Neural cell (in vitro differentiated cells): ENCODE results near the gene STRA6. TPM values are rescaled to one million over a fixed set of nuclear protein-coding genes. Genes with fewer than 3 reads are reported as not detected.
A peak's percentile ranks its signal among the peaks of the same experiment; 100 is the strongest.

Source experiments
- H2AFZ ChIP-seq: fragments of 200-600, 300-800 bp; sonication (generic), shearing (Covaris generic); 2 replicates; pipeline ENCODE4 v1.6.0; 2014; ENCODE audit warnings: low read depth, mild to moderate bottlenecking, antibody characterized with exemption, low read length, moderate library complexity
- H3F3A ChIP-seq: fragments of 200-600 bp; shearing (Covaris generic); 2 replicates; pipeline ENCODE4 v1.6.1; 2016; ENCODE audit warnings: mild to moderate bottlenecking, moderate library complexity, mixed read lengths, antibody characterized with exemption, low read length; ENCODE audit not compliant: insufficient read depth, poor library complexity, severe bottlenecking
- H3K27ac ChIP-seq: fragments of 200-600, 300-800 bp; sonication (generic), shearing (Covaris generic); 2 replicates; pipeline ENCODE4 v1.5.1; 2014; ENCODE audit warnings: mild to moderate bottlenecking, low read length, moderate library complexity
- H3K27me3 ChIP-seq: fragments of 300-800, 200-600 bp; sonication (generic), shearing (Covaris generic); 2 replicates; pipeline ENCODE4 v1.6.0; 2014; ENCODE audit warnings: mild to moderate bottlenecking, low read depth, low read length, moderate library complexity; ENCODE audit not compliant: insufficient read depth
- H3K36me3 ChIP-seq: fragments of 300-800, 200-600 bp; sonication (generic), shearing (Covaris generic); 2 replicates; pipeline ENCODE4 v1.5.1; 2014; ENCODE audit warnings: mild to moderate bottlenecking, antibody characterized with exemption, low read length, moderate library complexity; ENCODE audit not compliant: insufficient read depth
- H3K4me2 ChIP-seq: fragments of 300-800, 200-600 bp; sonication (generic), shearing (Covaris generic); 2 replicates; pipeline ENCODE4 v1.6.0; 2014; ENCODE audit warnings: mild to moderate bottlenecking, low read length
- H3K4me3 ChIP-seq: fragments of 300-800, 200-600 bp; sonication (generic), shearing (Covaris generic); 2 replicates; pipeline ENCODE4 v1.5.1; 2014; ENCODE audit warnings: mild to moderate bottlenecking, low read length, moderate library complexity
- H3K79me2 ChIP-seq: fragments of 200-600 bp; shearing (Covaris generic); replicated peaks from 2 replicates; pipeline ENCODE4 v1.6.0; 2014; ENCODE audit warnings: mild to moderate bottlenecking, low read length, moderate library complexity; ENCODE audit not compliant: insufficient read depth
- H3K9ac ChIP-seq: fragments of 300-800, 200-600 bp; sonication (generic), shearing (Covaris generic); 2 replicates; pipeline ENCODE4 v1.6.1; 2016; ENCODE audit warnings: mild to moderate bottlenecking, low read length, mixed read lengths
- H3K9me2 ChIP-seq: fragments of 200-600 bp; shearing (Covaris generic); 2 replicates; pipeline ENCODE4 v1.6.1; 2016; ENCODE audit warnings: mild to moderate bottlenecking, low read length, mixed read lengths; ENCODE audit not compliant: insufficient read depth
- H3K9me3 ChIP-seq: fragments of 200-600, 300-800 bp; sonication (generic), shearing (Covaris generic); 2 replicates; pipeline ENCODE4 v1.6.1; 2016; ENCODE audit warnings: mild to moderate bottlenecking, mixed run types, low read length, moderate library complexity, mixed read lengths
- H4K20me1 ChIP-seq: fragments of 200-600 bp; shearing (Covaris generic); 2 replicates; pipeline ENCODE4 v1.6.1; 2016; ENCODE audit warnings: mild to moderate bottlenecking, mixed run types; ENCODE audit not compliant: insufficient read depth
- CTCF ChIP-seq: fragments of 450-650 bp; IDR thresholded peaks from 2 replicates; pipeline ENCODE4 v1.5.1; 2014; ENCODE audit warnings: antibody characterized with exemption, mild to moderate bottlenecking, moderate library complexity; ENCODE audit not compliant: poor library complexity, severe bottlenecking
- EP300 ChIP-seq: fragments of 450-650 bp; conservative IDR thresholded peaks from 2 replicates; pipeline ENCODE4 v1.6.1; 2014; ENCODE audit warnings: antibody characterized with exemption, mild to moderate bottlenecking, moderate library complexity; ENCODE audit not compliant: poor library complexity, severe bottlenecking
- EZH2 ChIP-seq: fragments of 200-600, 300-800 bp; shearing (Covaris generic), sonication (generic); IDR thresholded peaks from 2 replicates; pipeline ENCODE4 v1.6.1; 2014; ENCODE audit warnings: antibody characterized with exemption, low read length, borderline replicate concordance, mild to moderate bottlenecking; ENCODE audit not compliant: insufficient read depth, poor library complexity, severe bottlenecking
- MXI1 ChIP-seq: fragments of 450-650 bp; conservative IDR thresholded peaks from 2 replicates; pipeline ENCODE4 v1.6.1; 2014; ENCODE audit warnings: antibody characterized with exemption, mild to moderate bottlenecking; ENCODE audit not compliant: poor library complexity, severe bottlenecking
- POLR2AphosphoS5 ChIP-seq: IDR thresholded peaks from 2 replicates; pipeline ENCODE4 v1.6.1; 2012
- RAD21 ChIP-seq: fragments of 450-650 bp; conservative IDR thresholded peaks from 2 replicates; pipeline ENCODE4 v1.6.1; 2014; ENCODE audit warnings: antibody characterized with exemption, mild to moderate bottlenecking, moderate library complexity
- REST ChIP-seq: IDR thresholded peaks from 2 replicates; pipeline ENCODE4 v1.6.1; 2012; ENCODE audit warnings: borderline replicate concordance
- SMC3 ChIP-seq: fragments of 450-650 bp; conservative IDR thresholded peaks from 2 replicates; pipeline ENCODE4 v1.6.1; 2014; ENCODE audit warnings: antibody characterized with exemption, mild to moderate bottlenecking, moderate library complexity; ENCODE audit not compliant: poor library complexity
- TAF1 ChIP-seq: IDR thresholded peaks from 2 replicates; pipeline ENCODE4 v1.6.1; 2012; ENCODE audit warnings: low read depth
- polyA plus RNA-seq: library from polyadenylated mRNA; depleted of rRNA; stranded (reverse); fragments of >200 nt; gene quantifications from 2 replicates; pipeline ENCODE4 v1.2.3, GENCODE V29; 2014

Gene STRA6
- polyA plus RNA-seq, 1 donor from 2014 or later = 4.4 TPM

- H3K27ac ChIP-seq = no peak overlapping the region
- no peaks in the 10 kb centered on the region for H3K27me3 ChIP-seq
- H3F3A ChIP-seq = no peaks in the 10 kb centered on the region
- H3K9me3 ChIP-seq = no peaks in the 10 kb centered on the region
- no peak overlapping the region for H2AFZ ChIP-seq
- H4K20me1 ChIP-seq = no peaks in the 10 kb centered on the region
- H3K4me2 ChIP-seq = no peak overlapping the region
- H3K79me2 ChIP-seq = no peaks in the 10 kb centered on the region
- H3K36me3 ChIP-seq = no peaks in the 10 kb centered on the region
- H3K4me3 ChIP-seq = no peak overlapping the region
- TF ChIP-seq TAF1 (no peak), POLR2AphosphoS5 (no peak), SMC3 (no peak), EZH2 (no peak), CTCF (no peak), REST (no peak), EP300 (no peak), RAD21 (no peak), MXI1 (no peak)
- no peak overlapping the region for H3K9ac ChIP-seq
- no peaks in the 10 kb centered on the region for H3K9me2 ChIP-seq
These were observed 28.9 kb upstream of the STRA6 start for GRCh38 chr15:74231475-74231874.

GRCh38 chr15:74229686-74230085, 27.1 kb upstream of the STRA6 start:
- Histone ChIP-seq H3K4me3 (no peak overlapping the region), H3K36me3 (no peaks in the 10 kb centered on the region), H3K27me3 (no peaks in the 10 kb centered on the region), H3F3A (no peaks in the 10 kb centered on the region), H3K79me2 (no peaks in the 10 kb centered on the region), H3K9me3 (no peaks in the 10 kb centered on the region), H2AFZ (no peak overlapping the region), H4K20me1 (no peaks in the 10 kb centered on the region), H3K9me2 (no peaks in the 10 kb centered on the region), H3K9ac (peak overlapping the region; percentile 31), H3K4me2 (no peak overlapping the region), H3K27ac (peak overlapping the region; percentile 100)
- TF ChIP-seq REST (no peak), SMC3 (no peak), CTCF (no peak), MXI1 (no peak), RAD21 (no peak), TAF1 (no peak), EZH2 (no peak), EP300 (no peak), POLR2AphosphoS5 (no peak)
